Mesenchymal stem cell (in vitro differentiated cells and primary cell): Measurements from ENCODE around the gene SLC7A10.

Experiments
- DNase-seq: peaks from one replicate; pipeline ENCODE4 v3.0.0-alpha.2; 2013
- H2AFZ ChIP-seq: one replicate; pipeline ENCODE4 v1.6.1; 2013; ENCODE audit warnings: low read depth, mild to moderate bottlenecking, control low read depth, inconsistent platforms, low read length, moderate library complexity
- H2AK5ac ChIP-seq: 2 replicates; pipeline ENCODE4 v1.6.1; 2013; ENCODE audit warnings: low read length, moderate library complexity, mild to moderate bottlenecking, inconsistent platforms; ENCODE audit not compliant: severe bottlenecking
- H2BK120ac ChIP-seq: one replicate; pipeline ENCODE4 v1.6.1; 2013; ENCODE audit warnings: low read depth, mild to moderate bottlenecking, inconsistent platforms, low read length, moderate library complexity
- H2BK12ac ChIP-seq, 2 experiments: one replicate each; pipeline ENCODE4 v1.6.1; 2013; ENCODE audit warnings: inconsistent platforms in 2 of 2, low read length in 2 of 2, mild to moderate bottlenecking in 2 of 2, moderate library complexity in 2 of 2, control low read depth in 1 of 2
- H2BK15ac ChIP-seq: one replicate; pipeline ENCODE4 v1.6.1; 2013; ENCODE audit warnings: mild to moderate bottlenecking, low read depth, inconsistent platforms; ENCODE audit not compliant: poor library complexity, severe bottlenecking
- H2BK5ac ChIP-seq: 2 replicates; pipeline ENCODE4 v1.6.1; 2013; ENCODE audit warnings: low read depth, mild to moderate bottlenecking, low read length, control low read depth, inconsistent platforms; ENCODE audit not compliant: poor library complexity, severe bottlenecking
- H3K14ac ChIP-seq, 2 experiments: one replicate each; pipeline ENCODE4 v1.6.1; 2013; ENCODE audit warnings: inconsistent platforms in 2 of 2, low read length in 2 of 2, control low read depth in 1 of 2, mild to moderate bottlenecking in 1 of 2, moderate library complexity in 1 of 2
- H3K18ac ChIP-seq, 2 experiments: one replicate each; pipeline ENCODE4 v1.6.1; 2013; ENCODE audit warnings: inconsistent platforms in 2 of 2, low read length in 2 of 2, control low read depth in 1 of 2, low read depth in 1 of 2, mild to moderate bottlenecking in 1 of 2
- H3K23ac ChIP-seq, 2 experiments: one replicate each; pipeline ENCODE4 v1.6.1; 2013; ENCODE audit warnings: inconsistent platforms in 2 of 2, low read length in 2 of 2, mild to moderate bottlenecking in 2 of 2, moderate library complexity in 2 of 2, control low read depth in 1 of 2
- H3K27ac ChIP-seq: 2 replicates; pipeline ENCODE4 v1.5.1; 2013; ENCODE audit warnings: mild to moderate bottlenecking, moderate library complexity, low read length, control low read depth, inconsistent platforms; ENCODE audit not compliant: poor library complexity, severe bottlenecking
- H3K27me3 ChIP-seq, 2 experiments: 2 replicates each; pipeline versions ENCODE4 v1.6.1 to v1.7.0; 2013; ENCODE audit warnings: low read length in 2 of 2, mild to moderate bottlenecking in 2 of 2, moderate library complexity in 2 of 2, control low read depth in 1 of 2, inconsistent platforms in 1 of 2; ENCODE audit not compliant: control insufficient read depth in 1 of 2, insufficient read depth in 1 of 2
- H3K36me3 ChIP-seq, 2 experiments: 2 replicates each; pipeline versions ENCODE4 v1.6.1 to v1.7.0; 2013; ENCODE audit warnings: low read length in 2 of 2, control low read depth in 1 of 2, inconsistent platforms in 1 of 2, low read depth in 1 of 2, mild to moderate bottlenecking in 1 of 2; ENCODE audit not compliant: insufficient read depth in 2 of 2, control insufficient read depth in 1 of 2
- H3K4ac ChIP-seq, 2 experiments: one replicate each; pipeline ENCODE4 v1.6.1; 2013; ENCODE audit warnings: inconsistent platforms in 2 of 2, low read length in 2 of 2, mild to moderate bottlenecking in 2 of 2, moderate library complexity in 2 of 2, control low read depth in 1 of 2, low read depth in 1 of 2
- H3K4me1 ChIP-seq: 2 replicates; pipeline ENCODE4 v1.6.1; 2013; ENCODE audit warnings: low read depth, low read length, control low read depth; ENCODE audit not compliant: control insufficient read depth, insufficient read depth
- H3K4me2 ChIP-seq: 2 replicates; pipeline ENCODE4 v1.6.1; 2013; ENCODE audit warnings: low read length, mild to moderate bottlenecking, inconsistent platforms; ENCODE audit not compliant: poor library complexity, severe bottlenecking
- H3K4me3 ChIP-seq, 2 experiments: 2 replicates each; pipeline versions ENCODE4 v1.5.1 to v1.7.0; 2013; ENCODE audit warnings: low read length in 2 of 2, mild to moderate bottlenecking in 2 of 2, control low read depth in 1 of 2, low read depth in 1 of 2; ENCODE audit not compliant: insufficient read depth in 1 of 2
- H3K79me1 ChIP-seq: replicated peaks from 2 replicates; pipeline ENCODE4 v1.6.1; 2013; ENCODE audit warnings: mild to moderate bottlenecking, control low read depth, low read length, inconsistent platforms; ENCODE audit not compliant: poor library complexity, severe bottlenecking
- H3K9ac ChIP-seq: 2 replicates; pipeline ENCODE4 v1.7.0; 2013; ENCODE audit warnings: mild to moderate bottlenecking, low read length, moderate library complexity
- H3K9me3 ChIP-seq: 2 replicates; pipeline ENCODE4 v1.7.0; 2013; ENCODE audit warnings: mild to moderate bottlenecking, low read length; ENCODE audit not compliant: control insufficient read depth
- H4K8ac ChIP-seq: one replicate; pipeline ENCODE4 v1.6.1; 2013; ENCODE audit warnings: inconsistent platforms, mild to moderate bottlenecking, low read length, moderate library complexity
- H4K91ac ChIP-seq: one replicate; pipeline ENCODE4 v1.6.1; 2013; ENCODE audit warnings: mild to moderate bottlenecking, low read length, inconsistent platforms
- WGBS: methylation state at CpG from one replicate; pipeline ENCODE4 v1.1.7; 2013; ENCODE audit warnings: mixed read lengths; 5-methylcytosine and 5-hydroxymethylcytosine counted together

The SLC7A10 gene

DNA sequence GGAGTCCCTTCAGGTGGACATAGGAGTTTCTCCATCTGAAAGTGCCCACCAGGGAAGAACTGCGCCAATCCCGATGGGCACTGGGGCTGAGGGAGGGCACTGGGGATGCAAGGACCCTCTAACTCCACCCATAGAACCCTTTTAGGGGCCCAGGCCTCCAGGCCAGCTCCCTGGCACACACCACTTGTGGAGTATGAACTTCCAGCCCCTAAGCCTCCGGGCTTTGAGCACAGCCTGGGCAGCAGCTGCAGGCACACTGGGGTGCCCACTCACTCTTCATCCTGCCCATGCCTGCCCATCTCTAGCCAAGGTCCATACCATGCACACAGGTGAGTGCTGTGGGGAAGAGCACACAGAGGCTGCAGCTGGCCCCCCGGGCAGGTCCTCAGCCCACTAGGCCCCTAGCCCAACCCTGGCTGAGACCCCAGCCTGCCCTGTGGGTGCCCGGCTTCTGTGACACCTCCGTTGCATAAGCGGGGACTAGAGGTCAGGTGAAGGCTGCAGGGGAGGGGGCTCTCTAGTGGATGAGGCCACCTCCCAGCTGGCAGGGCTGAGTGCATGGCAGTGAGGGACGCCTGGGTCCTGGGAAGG is 14.6 kb upstream of the SLC7A10 start:
- Histone ChIP-seq H3K79me1 (no peaks in the 10 kb centered on the region), H3K14ac (no peak overlapping the region), H3K4me1 (no peaks in the 10 kb centered on the region), H2AK5ac (no peak overlapping the region), H2AFZ (no peak overlapping the region), H2BK15ac (no peak overlapping the region), H2BK120ac (no peak overlapping the region), H4K91ac (no peak overlapping the region), H3K4ac (no peak overlapping the region), H3K4me2 (no peak overlapping the region), H3K23ac (no peak overlapping the region), H4K8ac (no peak overlapping the region), H3K27me3 (peaks cover 14% of the 10 kb centered on the region in 2 experiments), H3K27ac (no peak overlapping the region), H3K4me3 (no peak overlapping the region), H3K9me3 (no peaks in the 10 kb centered on the region), H2BK12ac (no peak overlapping the region), H3K36me3 (no peaks in the 10 kb centered on the region), H3K9ac (no peak overlapping the region), H3K18ac (no peak overlapping the region), H2BK5ac (no peak overlapping the region)
- 87% methylated on average over 8 of the region's 8 CpGs for whole genome bisulfite sequencing
- DNase-seq, result no peak

- peaks cover 19 to 21% of the 10 kb centered on the region in 2 experiments for H3K27me3 ChIP-seq
- H3K4me3 ChIP-seq, result no peak overlapping the region
- DNase-seq, result no peak
- H3K9ac ChIP-seq, result no peak overlapping the region
- H3K4ac ChIP-seq, result no peak overlapping the region
- H2BK15ac ChIP-seq, result no peak overlapping the region
- no peak overlapping the region for H2BK12ac ChIP-seq
- H2AFZ ChIP-seq, result no peak overlapping the region
- no peak overlapping the region for H2BK5ac ChIP-seq
- WGBS, result 83% methylated on average over 10 of the region's 10 CpGs
- no peaks in the 10 kb centered on the region for H3K9me3 ChIP-seq
- H4K91ac ChIP-seq, result no peak overlapping the region
- H3K23ac ChIP-seq, result no peak overlapping the region
- no peak overlapping the region for H3K14ac ChIP-seq
- H3K27ac ChIP-seq, result no peak overlapping the region
- H2BK120ac ChIP-seq, result no peak overlapping the region
- H4K8ac ChIP-seq, result no peak overlapping the region
- no peak overlapping the region for H3K18ac ChIP-seq
- H3K4me2 ChIP-seq, result no peak overlapping the region
- no peaks in the 10 kb centered on the region for H3K36me3 ChIP-seq
- no peak overlapping the region for H2AK5ac ChIP-seq
- H3K4me1 ChIP-seq, result no peaks in the 10 kb centered on the region
- H3K79me1 ChIP-seq, result no peaks in the 10 kb centered on the region
These were observed 13.7 kb upstream of the SLC7A10 start for GRCh38 chr19:33239223-33239975.

DNA sequence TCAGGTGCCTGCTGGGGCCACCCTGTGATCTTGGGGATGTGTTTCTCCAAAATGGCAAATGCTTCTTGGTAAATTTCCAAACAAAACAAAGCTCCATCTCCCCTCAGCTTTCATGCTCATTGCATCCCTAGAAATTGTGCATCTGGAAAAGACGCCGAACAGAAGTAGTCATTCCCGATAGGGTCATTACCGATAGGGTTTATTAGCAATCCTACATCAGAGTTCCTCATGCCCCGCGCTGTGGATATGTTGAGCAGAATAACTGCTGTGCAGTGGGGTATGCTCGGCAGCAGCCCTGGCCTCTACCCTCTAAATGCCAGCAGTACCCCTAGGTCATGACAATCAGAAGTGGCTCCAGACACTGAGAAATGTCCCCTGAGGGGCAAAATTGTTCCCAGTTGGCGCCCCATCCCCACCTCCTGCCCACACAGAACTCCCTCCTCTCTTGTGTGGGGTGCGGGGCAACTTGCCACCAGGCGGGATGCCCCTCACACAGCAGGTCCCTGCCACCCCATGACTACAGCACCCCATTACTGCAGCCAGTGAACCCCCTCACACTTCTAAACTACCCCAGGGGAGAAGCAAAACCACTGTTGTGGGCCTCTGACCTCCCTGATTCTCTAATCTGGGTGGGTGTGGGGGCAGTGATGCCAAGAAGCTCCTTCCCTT is 13.0 kb upstream of the SLC7A10 start:
- H3K4me1 ChIP-seq, result no peaks in the 10 kb centered on the region
- H3K27ac ChIP-seq, result no peak overlapping the region
- H4K8ac ChIP-seq, result no peak overlapping the region
- no peak overlapping the region for H3K4me2 ChIP-seq
- no peak overlapping the region for H3K18ac ChIP-seq
- H3K36me3 ChIP-seq, result no peaks in the 10 kb centered on the region
- no peak overlapping the region for H2AK5ac ChIP-seq
- H3K23ac ChIP-seq, result no peak overlapping the region
- no peaks in the 10 kb centered on the region for H3K79me1 ChIP-seq
- no peak overlapping the region for H3K14ac ChIP-seq
- H2BK120ac ChIP-seq, result no peak overlapping the region
- H2BK12ac ChIP-seq, result no peak overlapping the region
- H2BK5ac ChIP-seq, result no peak overlapping the region
- H2BK15ac ChIP-seq, result no peak overlapping the region
- no peak overlapping the region for H3K4ac ChIP-seq
- peaks cover 22% of the 10 kb centered on the region in 2 experiments for H3K27me3 ChIP-seq
- DNase-seq, result no peak
- 83% methylated on average over 10 of the region's 10 CpGs for WGBS
- no peak overlapping the region for H4K91ac ChIP-seq
- H3K4me3 ChIP-seq, result no peak overlapping the region
- no peaks in the 10 kb centered on the region for H3K9me3 ChIP-seq
- no peak overlapping the region for H2AFZ ChIP-seq
- no peak overlapping the region for H3K9ac ChIP-seq

GRCh38 chr19:33236696-33237390 is 11.2 kb upstream of the SLC7A10 start:
- peaks cover 28% of the 10 kb centered on the region in 2 experiments for H3K27me3 ChIP-seq
- no peak overlapping the region for H4K8ac ChIP-seq
- H3K79me1 ChIP-seq, result no peaks in the 10 kb centered on the region
- no peak for DNase-seq
- no peak overlapping the region for H3K23ac ChIP-seq
- no peak overlapping the region for H3K14ac ChIP-seq
- H3K9ac ChIP-seq, result no peak overlapping the region
- H2AFZ ChIP-seq, result no peak overlapping the region
- H3K4me2 ChIP-seq, result no peak overlapping the region
- H2BK120ac ChIP-seq, result no peak overlapping the region
- H3K4ac ChIP-seq, result no peak overlapping the region
- WGBS, result 79% methylated on average over 16 of the region's 16 CpGs
- H2AK5ac ChIP-seq, result no peak overlapping the region
- H3K4me3 ChIP-seq, result no peak overlapping the region
- H3K27ac ChIP-seq, result no peak overlapping the region
- no peaks in the 10 kb centered on the region for H3K4me1 ChIP-seq
- H2BK12ac ChIP-seq, result no peak overlapping the region
- no peaks in the 10 kb centered on the region for H3K9me3 ChIP-seq
- no peaks in the 10 kb centered on the region for H3K36me3 ChIP-seq
- H4K91ac ChIP-seq, result no peak overlapping the region
- no peak overlapping the region for H2BK15ac ChIP-seq
- H3K18ac ChIP-seq, result no peak overlapping the region
- no peak overlapping the region for H2BK5ac ChIP-seq
